ENCODE results near the gene EIF2A. TPM values are rescaled to one million over a fixed set of nuclear protein-coding genes. Genes with fewer than 3 reads are reported as not detected.

Gene EIF2A
- total and polyA plus RNA-seq, 9 of the 15 experiments (the other 6 are each of a cell fraction or from before 2014, with no cell fraction given): 106 to 192 (median 168) TPM

- TF ChIP-seq ATF6 (CRISPR knock-in tag; IDR thresholded peaks at IDR 0.05): no peak
- TF ChIP-seq RBM22 (IDR thresholded peaks at IDR 0.05; ENCODE audit: low read depth, low read length, poor library complexity, severe bottlenecking): no peak
- no peak for TF ChIP-seq PRMT5 (CRISPR knock-in tag; IDR thresholded peaks at IDR 0.05)
- no peak for TF ChIP-seq ZNF830 (CRISPR knock-in tag; IDR thresholded peaks at IDR 0.05)
- TF ChIP-seq GTF3C2 (IDR thresholded peaks at IDR 0.05; ENCODE audit: borderline replicate concordance, extremely low read depth, insufficient read length): no peak
- no peak for TF ChIP-seq HNRNPL (IDR thresholded peaks at IDR 0.05; ENCODE audit: low read depth, low read length)
Measured at GRCh38 chr3:150613034-150613433, 66.4 kb downstream of the EIF2A start (continued).
